Naive B cell (primary cell): ENCODE measurements around the gene KLF1. TPM values are rescaled to one million over a fixed set of nuclear protein-coding genes. Genes with fewer than 3 reads are reported as not detected.
"Not testable (repeated sequence)": the region's sequence is repeated elsewhere in the genome, so short reads cannot be mapped to it uniquely, and the experiment has no call there.

Source experiments
- ATAC-seq, 2 donors: fragments of 150-1000 bp; cut with Tn5 transposase; 2 replicates each; pipeline ENCODE4 v1.10.0; 2021; ENCODE audit warnings: low read depth in 2 of 2, mild to moderate bottlenecking in 2 of 2, moderate library complexity in 2 of 2
- DNase-seq: peaks from one replicate; pipeline ENCODE4 v3.0.0; 2022
- H3K27ac Mint-ChIP-seq, 6 donors: one replicate each; pipeline ENCODE4 v1.8.0; 2020 to 2022; ENCODE audit warnings: mild to moderate bottlenecking in 6 of 6, mixed read lengths in 6 of 6, moderate library complexity in 5 of 6, inconsistent platforms in 2 of 6
- H3K27me3 Mint-ChIP-seq, 3 donors: one replicate each; pipeline ENCODE4 v1.8.0; 2021 to 2022; ENCODE audit warnings: mixed read lengths in 3 of 3, mild to moderate bottlenecking in 1 of 3
- H3K36me3 Mint-ChIP-seq, 2 donors: one replicate each; pipeline ENCODE4 v1.8.0; 2020 to 2022; ENCODE audit warnings: mixed read lengths in 2 of 2, inconsistent platforms in 1 of 2, mild to moderate bottlenecking in 1 of 2
- H3K4me1 Mint-ChIP-seq, 3 donors: one replicate each; pipeline ENCODE4 v1.8.0; 2020 to 2022; ENCODE audit warnings: mixed read lengths in 3 of 3, inconsistent platforms in 1 of 3, mild to moderate bottlenecking in 1 of 3, moderate library complexity in 1 of 3
- H3K4me3 Mint-ChIP-seq, 8 donors: one replicate each; pipeline ENCODE4 v1.8.0; 2020 to 2022; ENCODE audit warnings: mild to moderate bottlenecking in 8 of 8, mixed read lengths in 8 of 8, moderate library complexity in 8 of 8, inconsistent platforms in 2 of 8
- H3K9me3 Mint-ChIP-seq, 7 donors: one replicate each; pipeline ENCODE4 v1.8.0; 2020 to 2022; ENCODE audit warnings: mixed read lengths in 7 of 7, mild to moderate bottlenecking in 5 of 7, inconsistent platforms in 2 of 7, moderate library complexity in 1 of 7
- polyA plus RNA-seq, 6 donors: library from polyadenylated mRNA; unstranded; fragments of 300-500 nt; fragmentation: Illumina TruSeq; gene quantifications; one replicate each; pipeline ENCODE4 v1.2.3, GENCODE V29; 2021; ENCODE audit warnings: low read depth in 6 of 6

The KLF1 gene
- not detected for polyA plus RNA-seq

GRCh38 chr19:12886969-12887747 lies at the start of gene KLF1:
Gene KLF1 (minus strand): TSS chr19:12887201. CDS start chr19:12887140, 61 bp downstream.
- Mint-ChIP-seq H3K9me3 (peaks cover 0 to 8% (median 3%) of the 10 kb centered on the region in 7 donors), H3K27ac (peak within 1 kb of the TSS in 2 of 6 donors; percentile 48 to 49), H3K4me1 (peaks cover 23 to 46% (median 29%) of the 10 kb centered on the region in 3 donors), H3K36me3 (no peaks in the 10 kb centered on the region), H3K4me3 (peak within 1 kb of the TSS; percentile 16 to 85 (median 70)), H3K27me3 (no peaks in the 10 kb centered on the region)
- DNase-seq (no peak), ATAC-seq (no peak)

- H3K9me3 Mint-ChIP-seq, result no peaks in the 10 kb centered on the region
- DNase-seq, result no peak
- no peak for ATAC-seq
- H3K4me3 Mint-ChIP-seq, result peak overlapping the region in 7 of 8 donors; percentile 7 to 98 (median 65)
- peak overlapping the region in 3 of 6 donors; percentile 14 to 70 (median 50) for H3K27ac Mint-ChIP-seq
- peaks cover 58 to 66% (median 64%) of the 10 kb centered on the region in 3 donors for H3K4me1 Mint-ChIP-seq
- H3K27me3 Mint-ChIP-seq, result no peaks in the 10 kb centered on the region
- H3K36me3 Mint-ChIP-seq, result peaks cover 5 to 12% of the 10 kb centered on the region in 2 donors
Measured at GRCh38 chr19:12936582-12936981, 49.6 kb upstream of the KLF1 start.

GRCh38 chr19:12935071-12935470 lies 48.1 kb upstream of the KLF1 start:
- H3K9me3 Mint-ChIP-seq, result no peaks in the 10 kb centered on the region
- no peak overlapping the region for H3K27ac Mint-ChIP-seq
- peak overlapping the region in 3 of 8 donors; percentile 45 to 80 (median 59) for H3K4me3 Mint-ChIP-seq
- DNase-seq (no peak), ATAC-seq (no peak)
- H3K27me3 Mint-ChIP-seq, result no peaks in the 10 kb centered on the region
- H3K4me1 Mint-ChIP-seq, result peaks cover 51 to 66% (median 58%) of the 10 kb centered on the region in 3 donors
- H3K36me3 Mint-ChIP-seq, result peaks cover 5 to 7% of the 10 kb centered on the region in 2 donors

- Mint-ChIP-seq H3K4me3 (peak within 1 kb of the TSS; percentile 94 to 99 (median 97)), H3K4me1 (peaks cover 42 to 52% (median 43%) of the 10 kb centered on the region in 3 donors), H3K27ac (peak within 1 kb of the TSS; percentile 90 to 98 (median 96)), H3K36me3 (peaks cover 0 to 4% of the 10 kb centered on the region in 2 donors), H3K27me3 (no peaks in the 10 kb centered on the region), H3K9me3 (no peaks in the 10 kb centered on the region)
- ATAC-seq, result peak; percentile 56
- peak; percentile 86 for DNase-seq
Measured at GRCh38 chr19:12933287-12934072, 46.5 kb upstream of the KLF1 start, which contains the start of gene FARSA. Gene FARSA (minus strand): TSS chr19:12933711. CDS start chr19:12933696, 15 bp downstream.

- Mint-ChIP-seq H3K36me3 (peaks cover 0 to 4% of the 10 kb centered on the region in 2 donors), H3K9me3 (no peaks in the 10 kb centered on the region), H3K4me1 (peaks cover 36 to 46% (median 38%) of the 10 kb centered on the region in 3 donors), H3K27me3 (no peaks in the 10 kb centered on the region), H3K27ac (peak overlapping the region; percentile 82 to 98 (median 95)), H3K4me3 (peak overlapping the region; percentile 94 to 99 (median 97))
- DNase-seq (peak; percentile 51), ATAC-seq (no peak)
Measured at GRCh38 chr19:12932392-12933286, 45.6 kb upstream of the KLF1 start.

GRCh38 chr19:12930002-12930645 lies 43.1 kb upstream of the KLF1 start:
- Mint-ChIP-seq H3K9me3 (no peaks in the 10 kb centered on the region), H3K27ac (no peak overlapping the region), H3K27me3 (no peaks in the 10 kb centered on the region), H3K4me3 (peak overlapping the region in 1 of 8 donors; percentile 71), H3K4me1 (peaks cover 25 to 33% (median 28%) of the 10 kb centered on the region in 3 donors), H3K36me3 (peaks cover 0 to 4% of the 10 kb centered on the region in 2 donors)
- no peak for DNase-seq
- ATAC-seq, result no peak

- Mint-ChIP-seq H3K9me3 (no peaks in the 10 kb centered on the region), H3K27ac (no peak overlapping the region), H3K36me3 (peaks cover 9 to 10% of the 10 kb centered on the region in 2 donors), H3K4me3 (no peak overlapping the region), H3K27me3 (no peaks in the 10 kb centered on the region), H3K4me1 (peaks cover 0 to 16% (median 3%) of the 10 kb centered on the region in 3 donors)
- ATAC-seq (no peak), DNase-seq (no peak)
Measured at GRCh38 chr19:12924621-12925310, 37.8 kb upstream of the KLF1 start.

- Mint-ChIP-seq H3K9me3 (no peaks in the 10 kb centered on the region), H3K27ac (peak overlapping the region in 1 of 6 donors; percentile 82), H3K4me1 (peaks cover 12 to 17% (median 12%) of the 10 kb centered on the region in 3 donors), H3K36me3 (peaks cover 5 to 9% of the 10 kb centered on the region in 2 donors), H3K27me3 (no peaks in the 10 kb centered on the region), H3K4me3 (peak overlapping the region in 1 of 8 donors; percentile 19)
- no peak for ATAC-seq
- DNase-seq, result no peak
Measured at GRCh38 chr19:12922959-12923358, 36.0 kb upstream of the KLF1 start.

GRCh38 chr19:12921047-12921446 lies 34.0 kb upstream of the KLF1 start:
- H3K4me1 Mint-ChIP-seq, result peaks cover 12 to 14% (median 12%) of the 10 kb centered on the region in 3 donors
- DNase-seq (no peak), ATAC-seq (no peak)
- no peaks in the 10 kb centered on the region for H3K27me3 Mint-ChIP-seq
- no peak overlapping the region for H3K4me3 Mint-ChIP-seq
- H3K27ac Mint-ChIP-seq, result peak overlapping the region in 3 of 6 donors; percentile 67 to 95 (median 94)
- H3K9me3 Mint-ChIP-seq, result no peaks in the 10 kb centered on the region
- H3K36me3 Mint-ChIP-seq, result peaks cover 5 to 9% of the 10 kb centered on the region in 2 donors

GRCh38 chr19:12918253-12918652 lies 31.3 kb upstream of the KLF1 start:
- DNase-seq, result no peak
- Mint-ChIP-seq H3K4me3 (peak overlapping the region in 3 of 8 donors; percentile 67 to 84 (median 78)), H3K4me1 (peaks cover 22 to 26% (median 25%) of the 10 kb centered on the region in 3 donors)

GRCh38 chr19:12915860-12916259 lies 28.9 kb upstream of the KLF1 start:
- not testable (repeated sequence) for H3K36me3 Mint-ChIP-seq, H3K27me3 Mint-ChIP-seq, H3K9me3 Mint-ChIP-seq, ATAC-seq, DNase-seq, H3K27ac Mint-ChIP-seq
- Mint-ChIP-seq H3K4me1 (peaks cover 18 to 29% (median 29%) of the 10 kb centered on the region in 3 donors), H3K4me3 (peak overlapping the region in 2 of 8 donors; percentile 18 to 89)

More at GRCh38 chr19:12918253-12918652, 31.3 kb upstream of the KLF1 start:
- Mint-ChIP-seq H3K27ac (peak overlapping the region in 3 of 6 donors; percentile 93 to 95 (median 95)), H3K36me3 (peaks cover 5 to 7% of the 10 kb centered on the region in 2 donors), H3K27me3 (no peaks in the 10 kb centered on the region), H3K9me3 (no peaks in the 10 kb centered on the region)
- no peak for ATAC-seq
